ENCODE data around the gene RAB27A. TPM values are rescaled to one million over a fixed set of nuclear protein-coding genes. Genes with fewer than 3 reads are reported as not detected.

Gene RAB27A
- total and polyA plus RNA-seq, 2 of the 8 experiments (the other 6 are each of a cell fraction or from before 2014, with no cell fraction given) = 2.3 to 6.5 TPM

DNA sequence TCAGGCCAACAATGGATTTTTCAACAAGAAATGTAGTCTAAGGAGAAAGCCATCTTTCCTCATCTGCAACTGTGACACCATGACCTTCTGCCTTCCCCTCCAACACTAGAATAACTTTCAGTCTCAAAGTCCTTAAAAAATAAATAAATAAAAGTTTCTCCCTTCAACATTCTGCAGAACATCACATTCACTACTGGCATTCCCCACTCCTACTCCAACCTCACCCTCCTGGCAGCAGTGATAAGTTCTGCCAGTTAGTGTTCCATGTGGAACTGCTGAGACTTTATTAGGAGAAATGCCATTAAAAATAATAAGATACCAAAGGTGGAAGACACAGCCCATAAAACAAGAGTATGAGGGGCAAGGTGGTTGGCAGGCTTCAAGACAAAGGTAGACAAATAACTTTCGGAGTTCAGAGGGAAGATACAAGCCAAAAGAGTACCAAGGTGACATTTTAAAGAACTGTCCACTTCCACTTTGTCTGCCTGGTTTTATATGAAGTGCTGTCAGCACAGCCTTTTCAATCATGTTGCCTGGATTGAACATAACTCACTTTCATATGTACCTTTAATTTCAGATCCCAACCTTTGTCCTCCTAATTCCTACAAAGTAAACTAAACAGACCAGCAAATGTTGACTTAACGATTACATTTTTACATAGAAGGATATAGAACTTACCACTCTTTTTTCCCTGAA lies 55.4 kb downstream of the RAB27A start:
- H4K5ac ChIP-seq (ENCODE audit: insufficient read length, low read depth, low read length) = no peak overlapping the region
- H4K20me1 ChIP-seq (replicated peaks in 1 of 2; ENCODE audit: control insufficient read depth in 1 of 2, insufficient read depth in 2 of 2, low read length in 2 of 2) = no peaks in the 10 kb centered on the region
- no peaks in the 10 kb centered on the region for H3K4me1 ChIP-seq (replicated peaks in 1 of 4; ENCODE audit: control insufficient read depth in 3 of 4, insufficient read depth in 4 of 4, low read length in 3 of 4)
- H3K23me2 ChIP-seq (ENCODE audit: low read depth, low read length) = no peaks in the 10 kb centered on the region
- ChIA-PET CTCF (ENCODE audit: partially characterized antibody) (no interaction called here), POLR2A (ENCODE audit: partially characterized antibody) (no interaction called here)
- H2BK20ac ChIP-seq (ENCODE audit: low read length) = no peak overlapping the region
- no peak overlapping the region for H2BK120ac ChIP-seq (replicated peaks; ENCODE audit: low read depth, low read length)
- H3K79me2 ChIP-seq (ENCODE audit: control insufficient read depth in 1 of 2, insufficient read depth in 2 of 2, low read length in 2 of 2) = no peaks in the 10 kb centered on the region
- no peak overlapping the region for H3K23ac ChIP-seq (ENCODE audit: insufficient read length)
- H3K14ac ChIP-seq (ENCODE audit: insufficient read length) = no peak overlapping the region
- H3K36me3 ChIP-seq (ENCODE audit: control insufficient read depth in 2 of 4, insufficient read depth in 4 of 4, low read length in 3 of 4) = no peaks in the 10 kb centered on the region
- FAIRE-seq = no peak
- no peak overlapping the region for H3K56ac ChIP-seq (replicated peaks; ENCODE audit: insufficient read length, low read depth, low read length)
- no peak overlapping the region for H3K4me3 ChIP-seq (ENCODE audit: extremely low read depth in 1 of 4, insufficient read depth in 2 of 4, low read depth in 3 of 4, low read length in 4 of 4)
- H3K79me1 ChIP-seq (ENCODE audit: low read depth, low read length) = no peaks in the 10 kb centered on the region
- no peak overlapping the region for H2AK5ac ChIP-seq (ENCODE audit: low read depth, low read length)
- 78% methylated on average over 2 of the region's 2 CpGs; no CpG with 5 or more reads in 1 of the 2 experiments for WGBS, 2 experiments (ENCODE audit: extremely low coverage in 1 of 2, insufficient coverage in 1 of 2, insufficient read length in 1 of 2, insufficient replicate concordance in 2 of 2, low coverage in 1 of 2, low lambda C conversion rate in 2 of 2, missing lambda C conversion rate in 1 of 2)
- H3K4me2 ChIP-seq (ENCODE audit: insufficient read depth in 1 of 2, low read depth in 2 of 2, low read length in 2 of 2) = no peak overlapping the region
- H3K9me3 ChIP-seq (ENCODE audit: insufficient read depth in 2 of 2, low read depth in 1 of 2, low read length in 1 of 2) = no peaks in the 10 kb centered on the region
- H3K27me3 ChIP-seq (replicated peaks in 1 of 4; ENCODE audit: control insufficient read depth in 3 of 4, extremely low read depth in 1 of 4, insufficient read depth in 3 of 4, low read length in 3 of 4) = no peaks in the 10 kb centered on the region
- H4K8ac ChIP-seq (ENCODE audit: extremely low read depth, insufficient read depth, low read length) = no peak overlapping the region
- DNase-seq (ENCODE audit: low read depth in 1 of 2, low spot score in 2 of 2) = no peak
- no peak overlapping the region for H3K18ac ChIP-seq (ENCODE audit: extremely low read depth, low read length)
- H3K9ac ChIP-seq (replicated peaks in 1 of 4; ENCODE audit: extremely low read depth in 1 of 4, low read depth in 3 of 4, low read length in 3 of 4) = no peak overlapping the region
- no peak overlapping the region for H2BK15ac ChIP-seq (ENCODE audit: low read length)
- no peak overlapping the region for H3K4ac ChIP-seq (replicated peaks; ENCODE audit: insufficient read length, low read depth, low read length)
- H3K27ac ChIP-seq (ENCODE audit: low read depth, low read length) = no peak overlapping the region
- no peak overlapping the region for H2BK5ac ChIP-seq (ENCODE audit: low read depth, low read length)
- no peak overlapping the region for H4K91ac ChIP-seq (replicated peaks; ENCODE audit: insufficient read length, low read length)
- H2AFZ ChIP-seq (ENCODE audit: low read length) = no peak overlapping the region
- H2BK12ac ChIP-seq (ENCODE audit: low read depth, low read length) = no peak overlapping the region
- TF ChIP-seq SIX5 (IDR thresholded peaks at IDR 0.05; ENCODE audit: low read depth, low read length) = no peak
- TF ChIP-seq MAX (IDR thresholded peaks at IDR 0.05) = no peak
- no peak for TF ChIP-seq NANOG (IDR thresholded peaks at IDR 0.05; ENCODE audit: insufficient read depth, low read depth, low read length, poor library complexity, severe bottlenecking)
- TF ChIP-seq KDM4A (IDR thresholded peaks at IDR 0.05; ENCODE audit: low read depth, low read length, severe bottlenecking) = no peak
- no peak for TF ChIP-seq TAF7 (optimal IDR thresholded peaks at IDR 0.05; ENCODE audit: borderline replicate concordance, low read depth, low read length)
- TF ChIP-seq RXRA (IDR thresholded peaks at IDR 0.05; ENCODE audit: insufficient read depth, low read depth, low read length) = no peak
- no peak for TF ChIP-seq POLR2AphosphoS5 (IDR thresholded peaks at IDR 0.05; ENCODE audit: low read depth, low read length)
- TF ChIP-seq RNF2 (IDR thresholded peaks at IDR 0.05; ENCODE audit: borderline replicate concordance, low read depth, low read length, missing control alignments, poor library complexity, severe bottlenecking) = no peak
- no peak for TF ChIP-seq EGR1 (IDR thresholded peaks at IDR 0.05; ENCODE audit: borderline replicate concordance, low read depth, low read length)
- no peak for TF ChIP-seq CEBPB (IDR thresholded peaks at IDR 0.05; ENCODE audit: low read depth, low read length)
